ENCODE measurements around the gene TGM2.

DNA sequence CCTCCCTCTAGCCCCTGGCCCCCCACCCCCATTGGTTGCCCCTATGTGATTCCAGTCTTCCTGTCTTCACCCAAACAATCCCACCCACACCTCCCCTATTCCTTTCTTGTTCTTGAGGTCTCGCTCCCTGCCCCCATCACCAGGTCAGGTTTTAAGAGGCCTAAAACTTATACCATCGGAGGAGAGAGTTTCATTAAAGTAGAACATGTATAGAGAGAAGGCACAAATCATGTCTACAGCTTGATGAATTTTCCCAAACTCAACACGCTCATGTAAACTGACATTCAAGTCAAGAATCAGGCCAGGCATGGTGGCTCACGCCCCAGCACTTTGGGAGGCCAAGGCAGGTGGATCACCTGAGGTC lies 44.5 kb downstream of the TGM2 start:
- no peak for TF ChIP-seq EZH2 (IDR thresholded peaks at IDR 0.05)
- no peak for TF ChIP-seq POLR2AphosphoS5 (IDR thresholded peaks at IDR 0.05; ENCODE audit: borderline replicate concordance, low read depth, low read length)
